SK-N-MC (cell line): ENCODE measurements around the gene KCTD4.

Experiments
- DNase-seq: peaks from one replicate; pipeline ENCODE4 v3.0.0-alpha.2; 2011; ENCODE audit warnings: low read depth, low spot score
- H3K27ac ChIP-seq: fragments of 200-600 bp; sonication (generic); 2 replicates; pipeline ENCODE4 v1.5.1; 2016; ENCODE audit warnings: mixed run types
- H3K36me3 ChIP-seq: fragments of 200-600 bp; sonication (generic); 2 replicates; pipeline ENCODE4 v1.6.1; 2017; ENCODE audit warnings: antibody characterized with exemption, low read length, mixed read lengths; ENCODE audit not compliant: insufficient read depth
- H3K4me3 ChIP-seq: fragments of 200-600 bp; sonication (generic); 2 replicates; pipeline ENCODE4 v1.5.1; 2016
- H3K9ac ChIP-seq: fragments of 200-600 bp; sonication (generic); 2 replicates; pipeline ENCODE4 v1.8.0; 2017; ENCODE audit warnings: mixed run types, mixed read lengths; ENCODE audit not compliant: insufficient read length
- H3K9me3 ChIP-seq: fragments of 200-600 bp; sonication (generic); 2 replicates; pipeline ENCODE4 v1.6.1; 2017; ENCODE audit warnings: low read depth, mild to moderate bottlenecking, antibody characterized with exemption, low read length, moderate library complexity, mixed read lengths
- EZH2 ChIP-seq: fragments of 200-600 bp; sonication (generic); IDR thresholded peaks from one replicate; pipeline ENCODE4 v1.6.1; 2017; ENCODE audit warnings: antibody characterized with exemption
- FOXP2 ChIP-seq: optimal IDR thresholded peaks from 2 replicates; pipeline ENCODE3; 2011; ENCODE audit warnings: mild to moderate bottlenecking, moderate library complexity; ENCODE audit not compliant: insufficient read depth; ENCODE audit errors: extremely low read length, control extremely low read depth
- POLR2AphosphoS5 ChIP-seq: IDR thresholded peaks from 2 replicates; pipeline ENCODE4 v1.6.1; 2012; ENCODE audit warnings: mild to moderate bottlenecking, low read depth, low read length, borderline replicate concordance

The KCTD4 gene

DNA sequence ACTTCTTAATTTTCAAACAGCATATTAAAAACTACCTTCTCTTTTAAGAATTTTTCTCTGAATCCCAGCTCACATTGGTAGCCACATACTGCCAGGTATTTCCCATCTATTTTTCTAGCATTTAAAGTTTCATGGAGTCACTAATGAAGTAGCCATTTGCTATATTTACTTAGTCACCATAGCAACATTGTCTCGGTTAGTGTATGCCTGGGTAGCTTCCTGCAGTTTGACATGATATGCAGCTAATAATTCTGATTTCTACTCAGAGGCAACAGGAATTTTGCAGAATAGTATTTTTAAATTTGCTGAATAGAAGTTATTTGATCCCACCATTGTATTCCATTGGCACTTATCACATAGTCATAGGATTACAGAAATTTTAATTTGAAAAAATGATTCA is 30.9 kb upstream of the KCTD4 start:
- H3K4me3 ChIP-seq, result peak overlapping the region; percentile 12; the same call in 1 of the 2 replicates
- H3K27ac ChIP-seq, result peak overlapping the region; percentile 78
- DNase-seq, result no peak
- no peaks in the 10 kb centered on the region for H3K36me3 ChIP-seq
- no peak overlapping the region for H3K9ac ChIP-seq
- no peaks in the 10 kb centered on the region for H3K9me3 ChIP-seq
- no peak for TF ChIP-seq EZH2
- no peak for TF ChIP-seq FOXP2
- TF ChIP-seq POLR2AphosphoS5, result no peak

DNA sequence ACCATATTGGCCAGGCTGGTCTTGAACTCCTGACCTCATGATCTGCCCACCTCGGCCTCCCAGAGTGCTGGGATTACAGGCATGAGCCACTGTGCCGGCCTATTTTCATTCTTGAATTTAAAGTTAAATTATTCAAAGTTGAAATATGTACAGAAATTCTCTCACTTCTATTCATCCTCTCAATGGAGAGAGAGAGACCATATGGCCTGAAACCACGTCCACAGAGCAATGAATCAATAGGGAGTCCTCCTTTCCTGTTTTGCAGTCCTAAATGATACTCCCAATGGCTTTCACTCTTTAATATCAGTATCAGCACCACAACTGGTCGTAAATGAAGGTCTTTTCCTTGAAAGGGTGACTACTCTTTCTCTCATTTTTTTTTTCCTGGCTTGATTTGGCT is 30.5 kb upstream of the KCTD4 start:
- no peak for DNase-seq
- TF ChIP-seq FOXP2, result no peak
- TF ChIP-seq POLR2AphosphoS5, result no peak
- no peak for TF ChIP-seq EZH2
- no peak overlapping the region for H3K9ac ChIP-seq

DNA sequence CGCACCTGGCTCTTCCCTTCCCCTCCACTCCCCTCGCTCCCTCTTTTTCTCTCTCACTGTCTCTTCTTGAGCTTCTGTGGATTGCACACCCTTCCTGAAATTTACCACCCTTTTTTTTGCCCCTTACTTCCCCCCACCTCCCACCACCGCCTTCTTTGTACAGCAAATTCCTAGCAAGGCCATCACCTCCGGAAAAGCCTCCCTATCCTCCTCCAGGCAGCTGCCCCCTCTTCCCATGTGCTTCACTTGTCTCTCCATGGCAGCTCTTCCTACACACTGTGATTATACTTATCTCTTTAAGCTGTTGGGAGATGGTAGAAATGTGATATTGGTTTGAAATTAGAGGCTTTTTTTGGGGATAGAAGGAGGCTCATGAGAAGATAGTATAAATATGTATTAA is 28.3 kb upstream of the KCTD4 start:
- TF ChIP-seq EZH2 (no peak), POLR2AphosphoS5 (no peak), FOXP2 (no peak)
- no peak for DNase-seq
- no peaks in the 10 kb centered on the region for H3K36me3 ChIP-seq
- H3K27ac ChIP-seq, result no peak overlapping the region
- no peaks in the 10 kb centered on the region for H3K9me3 ChIP-seq
- H3K9ac ChIP-seq, result no peak overlapping the region
- H3K4me3 ChIP-seq, result no peak overlapping the region

More for the DNA sequence above, 30.5 kb upstream of the KCTD4 start:
- H3K4me3 ChIP-seq, result no peak overlapping the region
- H3K9me3 ChIP-seq, result no peaks in the 10 kb centered on the region
- H3K36me3 ChIP-seq, result no peaks in the 10 kb centered on the region
- H3K27ac ChIP-seq, result peak overlapping the region; percentile 78

DNA sequence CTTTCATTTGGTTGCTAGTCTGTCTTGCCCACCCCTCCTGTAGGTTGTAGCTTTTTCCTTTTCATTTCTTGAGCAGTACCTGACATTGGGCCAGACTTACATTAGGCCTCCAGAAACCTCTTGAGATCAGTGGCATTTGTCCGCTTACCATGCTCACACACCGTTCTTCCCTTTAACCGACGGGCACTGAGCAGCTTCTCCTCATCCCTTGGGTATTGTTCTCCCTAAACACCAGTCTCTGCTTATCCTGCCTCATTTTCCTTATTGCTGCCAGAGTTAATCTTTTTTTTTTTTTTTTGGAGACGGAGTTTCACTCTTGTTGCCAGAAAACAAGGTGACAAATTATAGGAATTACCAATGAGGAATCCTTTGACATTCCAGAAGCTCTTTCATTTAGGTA is 27.2 kb upstream of the KCTD4 start:
- no peak overlapping the region for H3K27ac ChIP-seq

DNA sequence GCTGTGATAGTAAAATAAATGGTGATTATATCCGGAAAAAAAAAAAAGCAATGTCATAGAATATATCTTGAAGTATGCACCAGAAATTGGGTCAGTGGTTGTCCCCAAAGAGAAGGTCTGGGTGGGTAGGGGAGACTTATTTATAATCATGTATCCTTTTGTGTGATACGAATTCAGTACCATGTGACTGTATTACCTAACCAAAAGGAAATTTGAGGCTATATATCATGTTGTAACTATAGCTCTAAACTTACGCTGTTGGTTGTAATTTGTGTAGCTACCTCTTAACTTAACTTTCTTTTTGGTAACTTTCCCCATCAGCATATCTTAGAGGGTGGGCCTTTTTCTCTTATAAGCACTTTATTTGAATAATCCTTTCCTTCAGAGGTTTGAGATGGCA is 25.2 kb upstream of the KCTD4 start:
- DNase-seq, result no peak
- Histone ChIP-seq H3K4me3 (no peak overlapping the region), H3K9ac (no peak overlapping the region), H3K9me3 (no peaks in the 10 kb centered on the region), H3K36me3 (no peaks in the 10 kb centered on the region), H3K27ac (peak overlapping the region; percentile 7)
- TF ChIP-seq POLR2AphosphoS5, result no peak
- no peak for TF ChIP-seq FOXP2
- no peak for TF ChIP-seq EZH2

More for the DNA sequence above, 27.2 kb upstream of the KCTD4 start:
- no peak for DNase-seq
- no peaks in the 10 kb centered on the region for H3K36me3 ChIP-seq
- no peak overlapping the region for H3K4me3 ChIP-seq
- no peak overlapping the region for H3K9ac ChIP-seq
- no peaks in the 10 kb centered on the region for H3K9me3 ChIP-seq
- no peak for TF ChIP-seq POLR2AphosphoS5
- TF ChIP-seq EZH2, result no peak
- no peak for TF ChIP-seq FOXP2

DNA sequence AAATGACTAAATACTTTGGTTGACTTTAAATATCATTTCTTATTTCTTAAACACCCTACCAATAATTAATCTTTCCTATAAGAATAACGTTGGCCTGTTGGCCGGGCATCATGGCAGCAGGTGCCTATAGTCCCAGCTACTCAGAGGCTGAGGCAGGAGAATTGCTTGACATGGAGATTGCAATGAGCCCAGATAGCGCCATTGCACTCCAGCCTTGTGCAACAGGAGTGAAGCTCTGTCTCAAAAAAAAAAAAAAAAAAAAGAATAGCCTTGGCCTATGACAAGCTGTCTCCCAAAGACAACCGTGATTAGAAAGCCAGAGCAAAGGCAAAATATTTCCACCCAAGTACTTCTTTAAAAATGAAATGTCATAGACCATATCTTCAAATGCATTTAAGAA is 24.5 kb upstream of the KCTD4 start:
- DNase-seq, result no peak
- no peaks in the 10 kb centered on the region for H3K36me3 ChIP-seq
- no peak overlapping the region for H3K4me3 ChIP-seq
- H3K9me3 ChIP-seq, result no peaks in the 10 kb centered on the region
- TF ChIP-seq POLR2AphosphoS5 (no peak), FOXP2 (no peak), EZH2 (no peak)
- H3K27ac ChIP-seq, result peak overlapping the region; percentile 7; the same call in 1 of the 2 replicates
- no peak overlapping the region for H3K9ac ChIP-seq

DNA sequence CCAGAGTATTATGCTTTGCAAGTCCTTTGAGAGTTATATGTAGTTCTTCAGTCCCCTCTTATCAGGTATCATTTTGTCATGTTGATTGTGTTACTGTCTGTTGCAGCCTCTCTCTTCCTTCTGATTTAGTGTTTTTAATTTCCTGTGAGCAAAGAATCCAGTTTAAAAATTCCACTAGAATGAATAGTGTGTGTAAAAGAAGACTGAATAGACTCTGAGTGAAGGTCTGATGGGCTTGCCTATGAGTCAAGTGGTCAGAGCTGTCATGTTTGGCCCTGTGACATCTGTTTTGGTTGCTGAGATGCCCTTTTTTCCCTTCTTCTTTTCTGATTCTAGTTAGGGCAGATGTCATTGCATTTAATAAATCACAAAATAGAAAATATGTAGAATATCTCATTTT is 23.3 kb upstream of the KCTD4 start:
- H3K9ac ChIP-seq, result no peak overlapping the region
- no peaks in the 10 kb centered on the region for H3K9me3 ChIP-seq
- peak overlapping the region; percentile 6; the same call in 1 of the 2 replicates for H3K27ac ChIP-seq
- TF ChIP-seq POLR2AphosphoS5, result no peak
- no peak for TF ChIP-seq FOXP2
- no peak for TF ChIP-seq EZH2
- no peak for DNase-seq
- H3K4me3 ChIP-seq, result no peak overlapping the region
- no peaks in the 10 kb centered on the region for H3K36me3 ChIP-seq

DNA sequence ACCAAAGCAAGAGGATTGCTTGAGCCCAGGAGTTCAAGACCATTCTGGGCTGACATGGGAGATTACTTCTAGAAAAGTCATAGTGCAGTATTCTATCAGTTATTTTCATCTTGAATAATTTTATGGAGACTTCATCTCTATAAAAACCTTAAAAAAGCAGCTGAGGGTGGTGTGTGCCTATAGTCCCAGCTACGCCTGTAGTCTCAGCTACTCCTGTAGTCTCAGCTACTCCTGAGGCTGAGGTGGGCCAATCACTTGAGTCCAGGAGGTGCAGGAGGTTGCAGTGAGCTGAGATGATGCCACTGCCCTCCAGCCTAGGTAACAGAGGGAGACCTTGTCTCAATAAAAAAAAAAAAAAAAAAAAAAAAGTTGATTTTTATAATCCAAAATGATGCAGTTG is 22.1 kb upstream of the KCTD4 start:
- no peaks in the 10 kb centered on the region for H3K36me3 ChIP-seq
- no peak overlapping the region for H3K27ac ChIP-seq
- DNase-seq, result no peak
- no peak for TF ChIP-seq FOXP2
- no peak for TF ChIP-seq EZH2
- no peak for TF ChIP-seq POLR2AphosphoS5
- no peak overlapping the region for H3K4me3 ChIP-seq
- no peaks in the 10 kb centered on the region for H3K9me3 ChIP-seq
- no peak overlapping the region for H3K9ac ChIP-seq

DNA sequence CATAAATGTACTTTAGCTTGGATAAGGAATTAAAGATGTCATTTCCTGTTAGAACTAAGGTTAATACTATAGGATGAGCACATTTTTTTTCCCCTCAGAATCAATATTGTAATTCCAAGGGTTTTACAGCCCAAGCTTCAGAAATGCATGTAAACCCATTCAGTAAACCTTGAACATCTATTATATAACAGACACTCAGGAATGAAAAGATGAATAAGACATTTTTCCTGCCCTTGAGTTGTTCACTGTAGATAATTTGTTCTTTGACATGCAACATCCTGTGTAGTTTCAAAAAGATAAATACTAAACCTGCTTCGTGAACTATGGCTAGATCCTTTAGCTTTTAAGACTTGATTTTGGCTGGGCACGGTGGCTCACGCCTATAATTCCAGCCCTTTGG is 21.7 kb upstream of the KCTD4 start:
- DNase-seq, result no peak
- Histone ChIP-seq H3K36me3 (no peaks in the 10 kb centered on the region), H3K9ac (no peak overlapping the region), H3K9me3 (no peaks in the 10 kb centered on the region), H3K4me3 (no peak overlapping the region), H3K27ac (no peak overlapping the region)
- TF ChIP-seq EZH2 (no peak), FOXP2 (no peak), POLR2AphosphoS5 (no peak)
